Activated effector memory CD4-positive, alpha-beta T cell treated with Interleukin-2 at 50 U/mL for 16 hours (primary cell): ENCODE measurements around the gene CD27.

Experiments
- DNase-seq: peaks from one replicate; pipeline ENCODE4 v3.0.0-alpha.2; 2020

CD27 gene

DNA sequence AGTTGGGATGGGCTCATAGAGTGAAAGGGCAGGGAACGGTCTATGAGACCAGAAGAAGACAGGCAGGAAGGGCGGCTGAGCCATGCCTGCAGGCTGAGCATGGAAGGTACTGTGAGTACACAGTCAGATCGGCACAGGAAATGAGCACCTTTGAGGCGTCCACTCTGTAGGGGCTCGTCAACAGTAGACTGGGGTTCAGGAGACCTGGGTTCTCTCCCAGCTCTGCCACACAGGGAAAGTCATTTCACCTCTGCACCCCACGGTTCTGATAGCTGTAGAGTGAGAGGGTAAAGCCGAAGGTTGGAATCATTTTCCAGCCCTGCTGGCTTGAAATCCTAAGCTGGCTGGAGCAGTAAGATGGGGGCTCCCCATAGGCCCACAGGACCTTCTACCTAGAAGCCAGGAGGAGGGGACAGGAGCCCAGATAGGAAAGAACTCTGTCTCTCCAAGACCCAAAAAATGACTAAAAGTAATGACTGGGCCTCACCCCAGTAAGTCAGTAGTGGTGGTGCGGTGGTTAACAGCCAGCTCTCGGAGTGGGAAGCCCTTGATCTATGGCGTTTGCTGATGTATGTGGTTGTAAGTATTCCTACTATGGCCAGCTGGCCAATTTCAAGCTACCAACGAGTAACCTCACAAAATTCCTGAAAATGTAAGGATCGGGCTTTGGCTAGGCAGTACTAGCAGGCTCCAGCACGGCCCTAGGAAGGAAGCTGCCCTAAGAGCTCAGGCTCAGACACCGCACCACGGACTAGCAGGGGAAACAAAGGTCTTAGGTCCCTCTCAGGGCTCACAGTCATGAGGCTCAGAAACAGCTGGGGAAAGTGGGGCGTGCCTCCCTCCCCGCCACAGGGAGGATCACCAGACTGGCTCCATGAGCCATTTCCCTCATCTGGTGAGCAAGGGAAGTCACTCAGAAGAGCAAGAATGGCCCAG is 10.3 kb upstream of the CD27 start:
- DNase-seq = no peak

DNA sequence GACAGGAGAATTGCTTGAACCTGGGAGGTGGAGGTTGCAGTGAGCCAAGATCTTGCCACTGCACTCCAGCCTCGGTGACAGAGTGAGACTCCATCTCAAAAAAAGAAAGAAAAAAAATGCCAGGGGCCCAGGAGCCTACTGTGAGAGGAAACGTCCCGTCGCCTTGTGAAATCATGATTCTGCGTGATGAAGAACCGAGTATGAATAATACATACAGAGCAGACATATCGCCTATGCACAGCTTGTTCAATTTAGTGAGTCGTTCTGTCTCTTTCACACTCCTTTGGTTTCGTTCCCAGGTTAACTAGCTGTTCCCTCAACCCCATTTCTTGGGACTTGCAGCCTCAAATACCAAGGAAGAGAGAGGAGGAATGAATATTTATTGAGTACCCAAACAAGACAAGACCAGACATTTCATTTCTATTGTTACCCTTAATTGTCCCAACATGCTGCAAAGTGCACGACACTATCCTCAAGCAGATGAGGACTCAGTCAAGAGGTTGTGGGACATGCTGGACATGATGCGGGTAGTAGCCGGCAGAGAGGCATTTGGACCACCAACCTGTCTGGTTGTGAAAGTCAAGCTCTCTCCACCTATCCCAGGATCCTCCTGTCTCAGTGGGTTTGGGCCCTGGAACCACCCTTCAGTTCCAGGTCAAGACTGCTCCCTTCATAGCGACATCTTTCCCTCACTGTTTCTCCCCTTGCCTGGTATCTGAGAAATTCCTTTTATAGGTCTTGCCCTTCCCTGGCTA is 8.6 kb upstream of the CD27 start:
- DNase-seq = no peak

DNA sequence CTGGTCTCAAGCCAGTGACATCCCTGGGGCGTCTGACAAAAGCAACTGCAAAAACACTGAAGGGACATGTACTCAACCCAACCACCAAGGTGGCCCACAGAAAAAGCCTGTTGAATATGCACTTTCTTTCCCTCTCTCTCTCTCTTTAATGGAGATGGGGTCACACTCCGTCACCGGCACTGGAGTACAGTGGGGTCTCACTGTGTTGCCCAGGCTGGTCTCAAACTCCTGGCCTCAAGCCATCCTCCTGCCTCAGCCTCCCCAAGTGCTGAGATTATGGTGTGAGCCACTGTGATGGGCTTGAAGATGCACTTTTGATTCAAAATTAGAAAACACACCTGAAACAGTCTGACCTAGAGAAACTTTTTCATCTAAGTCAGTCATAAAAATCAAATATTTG is 7.2 kb upstream of the CD27 start:
- DNase-seq = no peak

DNA sequence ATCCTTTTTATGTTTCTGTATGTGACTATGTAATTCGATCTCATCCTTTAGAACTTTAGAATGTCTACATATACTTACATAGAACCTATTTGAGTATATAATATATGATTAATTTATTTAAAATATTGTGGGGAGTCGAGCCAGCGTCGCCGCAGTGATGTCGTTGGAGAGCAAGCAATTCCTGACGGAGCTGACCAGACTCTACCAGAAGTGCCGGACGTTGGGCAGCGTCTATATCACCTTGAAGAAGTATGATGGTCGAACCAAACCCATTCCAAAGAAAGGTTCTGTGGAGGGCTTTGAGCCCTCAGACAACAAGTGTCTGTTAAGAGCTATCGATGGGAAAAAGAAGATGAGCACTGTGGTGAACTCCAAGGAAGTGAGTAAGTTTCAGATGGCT is 6.4 kb upstream of the CD27 start:
- no peak for DNase-seq

DNA sequence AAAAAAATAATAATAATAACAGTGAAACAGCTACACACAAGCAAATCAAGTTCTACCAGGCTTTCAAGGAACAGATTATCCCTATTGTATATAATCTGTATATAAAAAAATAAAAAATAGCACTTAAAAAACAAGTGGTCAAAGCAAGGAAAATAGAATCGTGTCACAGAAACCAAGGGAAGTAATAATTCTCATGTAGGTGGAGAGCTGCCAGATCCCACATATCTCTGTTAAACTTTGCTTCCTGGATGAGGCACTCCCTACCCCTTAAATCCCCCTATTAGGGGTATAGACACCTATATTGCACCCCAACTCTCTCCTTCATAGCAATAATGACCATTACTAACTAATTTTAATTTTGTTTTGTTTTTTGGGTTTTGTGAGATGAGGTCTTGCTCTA is 4.4 kb upstream of the CD27 start:
- DNase-seq = no peak

DNA sequence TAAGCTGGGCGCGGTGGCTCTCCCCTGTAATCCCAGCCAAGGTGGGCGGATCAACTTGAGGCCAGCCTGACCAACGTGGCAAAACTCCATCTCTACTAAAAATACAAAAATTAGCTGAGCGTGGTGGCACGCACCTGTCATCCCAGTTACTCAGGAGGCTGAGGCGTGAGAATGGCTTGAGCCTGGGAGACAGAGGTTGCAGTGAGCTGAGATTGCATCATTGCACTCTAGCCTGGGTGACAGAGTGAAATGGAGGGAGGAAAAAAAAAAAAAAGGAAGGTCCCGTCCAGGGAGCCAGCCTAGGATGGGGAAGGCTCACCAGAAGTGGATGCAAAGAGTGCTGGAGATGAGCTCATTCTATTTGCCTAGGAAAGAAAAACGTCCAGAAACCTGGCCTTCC is 1.9 kb upstream of the CD27 start:
- no peak for DNase-seq

DNA sequence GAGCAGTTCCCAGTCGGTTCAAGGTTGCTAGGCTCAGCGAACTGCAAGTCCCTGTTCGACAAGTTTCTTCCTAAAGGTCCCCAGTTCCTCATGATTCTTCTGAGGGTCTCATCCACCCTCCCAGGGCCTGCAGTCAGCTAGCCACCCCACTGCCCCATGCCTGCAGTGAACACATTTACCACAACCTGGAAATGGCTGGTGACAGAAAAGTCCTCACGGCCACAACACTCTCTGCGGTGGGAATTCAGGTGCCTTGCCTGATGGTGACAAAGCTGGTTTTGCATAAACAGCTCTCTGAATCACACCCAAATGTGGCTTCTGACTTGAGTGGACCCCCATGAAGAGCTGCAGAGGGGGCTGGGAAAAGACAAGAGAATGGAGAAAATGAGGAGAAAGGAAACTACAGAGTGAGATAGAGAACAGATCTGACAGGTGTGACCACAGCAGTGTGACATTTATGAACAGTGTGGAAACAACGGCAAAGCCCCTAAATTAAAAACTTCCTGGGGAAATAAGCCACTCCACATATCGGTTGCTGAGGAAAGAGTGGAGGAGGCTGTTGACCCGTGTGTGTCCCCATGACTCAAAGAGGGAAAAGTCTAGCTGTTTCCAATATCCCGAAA is 1.3 kb upstream of the CD27 start:
- no peak for DNase-seq

DNA sequence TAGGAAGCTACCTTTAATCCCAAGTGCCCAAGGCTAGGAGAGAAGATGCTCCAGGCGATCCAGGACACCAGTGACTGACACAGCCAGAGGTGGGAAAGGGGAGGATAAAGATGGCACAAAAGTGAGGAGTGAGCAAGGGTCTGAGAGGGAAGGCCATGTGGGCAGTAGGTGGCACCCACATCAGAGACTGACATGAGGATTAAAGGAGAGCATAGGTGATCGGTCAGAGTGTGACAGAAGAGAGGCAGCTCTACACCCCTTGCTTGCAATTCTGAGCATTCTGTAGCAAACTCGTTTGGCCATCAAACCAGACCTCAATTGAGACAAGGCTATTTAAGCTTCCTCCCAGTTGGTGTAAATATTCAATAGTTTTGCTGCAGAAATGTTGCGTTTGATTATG is 724 bp upstream of the CD27 start:
- no peak for DNase-seq

DNA sequence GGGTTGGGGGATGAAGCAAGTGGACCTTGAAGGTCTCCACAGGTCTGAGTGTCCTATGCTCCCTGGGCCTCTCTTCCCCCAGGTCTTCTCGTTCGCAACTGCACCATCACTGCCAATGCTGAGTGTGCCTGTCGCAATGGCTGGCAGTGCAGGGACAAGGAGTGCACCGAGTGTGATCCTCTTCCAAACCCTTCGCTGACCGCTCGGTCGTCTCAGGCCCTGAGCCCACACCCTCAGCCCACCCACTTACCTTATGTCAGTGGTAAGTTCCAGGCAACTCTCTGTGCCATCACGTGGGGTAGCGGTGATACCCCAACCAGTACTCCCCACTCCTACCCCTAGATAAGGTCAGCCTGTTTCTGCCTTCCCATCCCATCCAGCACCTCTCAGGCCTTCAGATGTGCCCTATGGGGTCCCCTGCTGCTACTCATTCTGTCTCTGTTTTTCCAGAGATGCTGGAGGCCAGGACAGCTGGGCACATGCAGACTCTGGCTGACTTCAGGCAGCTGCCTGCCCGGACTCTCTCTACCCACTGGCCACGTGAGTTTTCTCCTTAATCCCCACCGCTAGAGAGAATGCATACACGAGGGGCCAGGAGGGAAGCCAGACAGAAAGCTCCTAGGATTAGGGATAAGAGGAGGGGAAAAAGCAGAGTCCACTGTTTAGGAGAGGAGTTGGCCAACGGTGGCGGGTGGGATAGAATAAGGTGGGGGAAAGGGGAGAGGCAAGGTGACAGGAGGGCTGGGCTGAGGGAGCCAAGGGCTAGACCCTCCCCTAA is 5.5 kb downstream of the CD27 start:
- no peak for DNase-seq

DNA sequence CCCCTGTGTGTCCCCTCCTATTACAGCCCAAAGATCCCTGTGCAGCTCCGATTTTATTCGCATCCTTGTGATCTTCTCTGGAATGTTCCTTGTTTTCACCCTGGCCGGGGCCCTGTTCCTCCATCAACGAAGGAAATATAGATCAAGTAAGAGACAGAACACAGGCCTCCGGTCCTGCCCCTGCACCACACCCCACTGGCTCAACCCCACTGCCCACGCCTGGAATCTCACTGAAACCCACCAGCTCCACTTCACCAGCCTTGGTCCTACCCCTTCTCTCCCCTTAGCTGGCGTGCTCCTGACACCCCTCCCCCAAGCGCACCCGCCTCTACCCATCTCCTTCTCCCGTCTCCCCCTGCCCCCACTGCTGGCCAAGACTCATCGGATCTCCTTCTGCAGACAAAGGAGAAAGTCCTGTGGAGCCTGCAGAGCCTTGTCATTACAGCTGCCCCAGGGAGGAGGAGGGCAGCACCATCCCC is 6.2 kb downstream of the CD27 start:
- DNase-seq = no peak

DNA sequence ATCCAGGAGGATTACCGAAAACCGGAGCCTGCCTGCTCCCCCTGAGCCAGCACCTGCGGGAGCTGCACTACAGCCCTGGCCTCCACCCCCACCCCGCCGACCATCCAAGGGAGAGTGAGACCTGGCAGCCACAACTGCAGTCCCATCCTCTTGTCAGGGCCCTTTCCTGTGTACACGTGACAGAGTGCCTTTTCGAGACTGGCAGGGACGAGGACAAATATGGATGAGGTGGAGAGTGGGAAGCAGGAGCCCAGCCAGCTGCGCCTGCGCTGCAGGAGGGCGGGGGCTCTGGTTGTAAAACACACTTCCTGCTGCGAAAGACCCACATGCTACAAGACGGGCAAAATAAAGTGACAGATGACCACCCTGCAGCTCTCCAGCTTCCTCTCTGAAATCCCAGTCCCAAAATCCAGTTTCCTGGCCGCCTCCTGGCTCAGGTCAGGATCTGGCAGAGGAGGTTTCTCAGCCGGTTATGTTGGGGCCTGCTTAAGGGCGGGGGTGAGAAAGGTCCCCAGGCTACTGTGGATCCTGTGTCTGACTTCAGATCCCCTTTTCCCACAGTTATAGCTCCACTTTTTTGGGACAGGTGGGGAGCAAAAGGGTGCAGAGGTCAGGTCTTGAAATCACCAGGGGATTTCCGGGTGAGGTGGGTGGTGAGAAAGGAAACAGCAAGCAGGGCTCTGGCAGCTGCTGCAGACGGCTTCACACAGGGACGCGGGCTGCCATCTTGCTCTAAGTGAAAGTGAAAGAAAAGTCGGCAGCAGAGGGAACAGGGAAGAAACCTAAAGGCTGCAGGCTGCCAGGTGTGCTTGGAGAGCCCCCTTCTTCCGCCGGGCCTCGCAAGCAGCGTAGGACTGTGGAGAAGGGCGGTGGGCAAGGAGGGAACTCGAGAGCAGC is 6.8 kb downstream of the CD27 start, which contains the start of gene TAPBPL:
TAPBPL (plus strand) TSS at position 695 of the 897 bp plus-strand sequence. CDS start 207 bp downstream, outside the sequence.
- peak; percentile 67 for DNase-seq

DNA sequence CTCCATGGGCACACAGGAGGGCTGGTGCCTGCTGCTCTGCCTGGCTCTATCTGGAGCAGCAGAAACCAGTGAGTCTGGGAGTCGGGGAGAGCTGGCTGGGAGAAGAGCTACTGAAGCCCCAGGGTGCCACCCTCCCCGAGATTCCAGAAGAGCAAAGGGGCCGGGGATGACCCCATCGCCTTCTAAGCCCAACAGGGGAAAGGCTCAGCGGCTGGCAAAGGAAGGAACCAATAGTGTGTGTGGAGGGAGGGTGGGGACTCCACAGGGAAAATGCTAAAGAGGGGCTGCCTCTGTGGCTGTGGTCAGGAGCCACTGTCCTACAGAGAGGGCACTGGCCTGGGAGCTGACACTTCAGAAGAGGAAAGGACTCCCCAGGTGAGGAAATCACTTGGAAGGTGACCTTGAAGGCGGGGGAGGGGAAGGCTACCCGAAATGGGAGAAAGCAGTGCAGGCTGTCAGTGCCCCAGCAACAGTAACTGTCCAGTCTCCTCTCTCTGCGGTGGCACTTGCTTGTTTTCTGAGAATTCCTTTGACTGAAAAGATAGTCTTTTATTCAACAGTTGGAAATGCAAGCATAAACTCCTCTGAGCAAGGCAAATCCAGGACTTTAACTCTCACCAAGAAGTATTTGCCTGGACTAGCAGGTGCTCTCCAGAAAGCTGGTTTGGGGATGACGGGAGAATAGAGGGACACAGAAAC is 7.6 kb downstream of the CD27 start:
- no peak for DNase-seq

DNA sequence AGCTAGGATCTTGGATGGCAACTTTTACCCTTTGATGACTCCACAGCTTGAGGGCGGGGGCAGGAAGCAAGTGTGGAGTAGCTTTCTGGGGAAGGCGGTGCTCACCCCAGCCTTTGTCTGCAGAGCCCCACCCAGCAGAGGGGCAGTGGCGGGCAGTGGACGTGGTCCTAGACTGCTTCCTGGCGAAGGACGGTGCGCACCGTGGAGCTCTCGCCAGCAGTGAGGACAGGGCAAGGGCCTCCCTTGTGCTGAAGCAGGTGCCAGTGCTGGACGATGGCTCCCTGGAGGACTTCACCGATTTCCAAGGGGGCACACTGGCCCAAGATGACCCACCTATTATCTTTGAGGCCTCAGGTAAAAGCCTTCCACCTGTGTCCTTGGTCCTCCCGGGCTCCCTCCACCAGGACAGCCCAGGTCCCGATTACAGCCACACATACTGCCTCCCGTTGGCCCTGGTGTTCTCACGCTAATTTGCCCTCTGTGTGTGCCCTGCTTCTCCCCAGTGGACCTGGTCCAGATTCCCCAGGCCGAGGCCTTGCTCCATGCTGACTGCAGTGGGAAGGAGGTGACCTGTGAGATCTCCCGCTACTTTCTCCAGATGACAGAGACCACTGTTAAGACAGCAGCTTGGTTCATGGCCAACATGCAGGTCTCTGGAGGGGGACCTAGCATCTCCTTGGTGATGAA is 8.3 kb downstream of the CD27 start:
- no peak for DNase-seq

DNA sequence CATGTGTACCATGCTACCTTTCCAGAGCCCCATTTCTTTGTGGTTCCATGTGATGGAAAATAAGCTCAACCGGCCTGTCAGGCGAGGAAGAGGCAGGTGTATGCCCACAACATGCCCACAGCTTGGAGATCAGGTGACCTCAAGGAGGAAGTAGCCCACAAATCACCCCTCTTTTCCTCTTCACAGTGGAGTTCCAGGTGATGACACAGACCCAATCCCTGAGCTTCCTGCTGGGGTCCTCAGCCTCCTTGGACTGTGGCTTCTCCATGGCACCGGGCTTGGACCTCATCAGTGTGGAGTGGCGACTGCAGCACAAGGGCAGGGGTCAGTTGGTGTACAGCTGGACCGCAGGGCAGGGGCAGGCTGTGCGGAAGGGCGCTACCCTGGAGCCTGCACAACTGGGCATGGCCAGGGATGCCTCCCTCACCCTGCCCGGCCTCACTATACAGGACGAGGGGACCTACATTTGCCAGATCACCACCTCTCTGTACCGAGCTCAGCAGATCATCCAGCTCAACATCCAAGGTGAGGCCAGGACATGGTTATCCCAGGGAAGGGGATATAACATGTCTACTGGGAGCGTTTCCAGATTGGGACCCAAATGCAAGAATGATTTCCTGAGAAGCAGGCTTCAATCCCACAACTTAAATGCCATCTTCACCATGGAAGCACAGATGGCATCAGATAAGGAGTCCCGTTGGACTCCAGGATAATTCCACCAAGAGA is 12.6 kb downstream of the CD27 start:
- no peak for DNase-seq

DNA sequence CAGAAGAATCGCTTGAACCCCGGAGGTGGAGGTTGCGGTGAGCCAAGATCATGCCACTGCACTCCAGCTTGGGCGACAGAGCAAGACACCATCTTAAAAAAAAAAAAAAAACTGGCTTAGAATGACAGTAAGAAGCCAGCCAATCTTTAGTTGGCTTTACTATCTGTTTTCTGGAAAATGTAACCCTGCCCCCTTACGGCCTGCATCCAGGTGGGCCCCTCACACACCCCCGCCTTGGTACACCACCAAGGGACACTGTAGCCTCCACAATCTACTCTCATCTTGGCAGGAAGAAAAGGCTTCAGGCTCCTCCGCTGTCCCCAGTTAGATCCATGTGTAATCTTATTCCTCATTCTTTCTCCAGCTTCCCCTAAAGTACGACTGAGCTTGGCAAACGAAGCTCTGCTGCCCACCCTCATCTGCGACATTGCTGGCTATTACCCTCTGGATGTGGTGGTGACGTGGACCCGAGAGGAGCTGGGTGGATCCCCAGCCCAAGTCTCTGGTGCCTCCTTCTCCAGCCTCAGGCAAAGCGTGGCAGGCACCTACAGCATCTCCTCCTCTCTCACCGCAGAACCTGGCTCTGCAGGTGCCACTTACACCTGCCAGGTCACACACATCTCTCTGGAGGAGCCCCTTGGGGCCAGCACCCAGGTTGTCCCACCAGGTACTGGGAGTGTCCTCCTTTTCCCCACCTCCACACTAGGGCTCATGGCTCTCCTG is 13.7 kb downstream of the CD27 start:
- DNase-seq = no peak

DNA sequence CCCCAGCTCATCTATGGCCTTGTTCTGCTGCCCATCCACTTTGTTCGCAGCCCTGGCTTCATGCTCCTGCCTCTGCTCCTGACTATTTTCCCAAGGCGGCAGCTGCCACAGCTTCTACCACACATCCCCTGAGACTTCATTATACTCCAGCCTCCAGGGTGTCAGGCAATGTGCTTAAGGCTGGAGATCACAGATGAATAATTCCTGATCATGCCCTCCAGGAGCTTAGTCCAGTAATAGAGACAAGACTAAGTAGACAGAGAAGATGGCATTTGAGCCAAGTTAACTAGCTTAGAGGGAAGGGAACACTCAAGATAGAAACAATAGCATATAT is 14.2 kb downstream of the CD27 start:
- DNase-seq = no peak

DNA sequence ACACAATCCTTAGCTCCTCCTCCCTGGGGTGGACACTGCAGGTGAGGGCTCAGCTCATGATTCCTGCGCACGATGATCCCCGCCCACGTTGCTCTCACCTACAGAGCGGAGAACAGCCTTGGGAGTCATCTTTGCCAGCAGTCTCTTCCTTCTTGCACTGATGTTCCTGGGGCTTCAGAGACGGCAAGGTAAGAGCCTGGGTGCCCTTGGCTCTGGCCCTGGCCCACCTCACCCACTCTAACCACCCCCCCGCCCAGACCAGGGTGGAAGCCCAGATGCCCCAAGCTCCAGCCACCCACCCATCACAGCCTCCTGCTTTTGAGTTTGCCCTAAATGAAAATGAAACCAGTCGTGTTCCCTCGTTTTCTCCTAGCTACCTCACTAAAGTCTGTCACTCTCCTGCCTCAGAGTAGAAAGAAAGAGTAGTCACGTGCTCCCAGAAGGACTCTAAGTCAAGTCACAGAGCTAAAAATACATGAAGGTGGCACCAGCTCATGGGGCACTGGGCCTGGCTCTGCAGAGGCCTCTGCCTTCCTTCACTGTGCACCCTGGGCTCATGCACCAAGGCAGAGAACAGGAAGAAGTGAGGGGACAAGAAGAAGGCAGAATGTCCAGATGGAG is 16.1 kb downstream of the CD27 start:
- DNase-seq = no peak

DNA sequence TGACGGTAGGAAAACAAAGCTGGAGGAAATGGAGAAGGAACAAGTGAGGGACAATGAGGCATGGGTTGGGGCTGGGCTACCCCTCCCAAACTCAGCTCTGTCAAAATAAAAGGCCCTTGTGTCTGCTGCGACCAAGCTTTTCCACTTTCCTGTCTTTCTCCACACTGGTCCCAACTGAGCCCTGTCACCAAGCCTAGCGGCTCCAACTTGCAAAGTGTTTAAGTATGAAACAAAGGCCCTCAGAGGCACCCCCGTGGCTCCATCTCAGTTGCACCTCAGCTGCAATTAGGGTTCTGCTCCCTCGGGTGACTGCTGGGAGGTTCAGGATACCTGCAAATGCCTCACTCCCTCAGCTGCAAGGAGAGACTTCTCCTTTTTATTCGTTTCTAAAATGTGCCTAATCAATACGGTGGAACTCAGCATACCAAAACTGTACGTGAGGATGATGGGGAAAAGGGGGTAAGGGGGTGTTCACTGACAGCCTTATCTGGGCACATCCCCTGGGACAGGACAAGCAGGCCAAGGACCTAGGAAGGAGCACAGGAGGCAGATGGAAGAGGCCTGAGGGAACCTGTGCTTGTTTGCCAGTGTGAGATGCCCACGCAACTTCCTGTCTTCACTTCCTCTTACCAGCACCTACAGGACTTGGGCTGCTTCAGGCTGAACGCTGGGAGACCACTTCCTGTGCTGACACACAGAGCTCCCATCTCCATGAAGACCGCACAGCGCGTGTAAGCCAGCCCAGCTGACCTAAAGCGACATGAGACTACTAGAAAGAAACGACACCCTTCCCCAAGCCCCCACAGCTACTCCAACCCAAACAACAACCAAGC is 16.9 kb downstream of the CD27 start:
- peak; percentile 75 for DNase-seq
